Esophagus (tissue), 2 donors: ENCODE measurements around the gene NUP188. TPM values are rescaled to one million over a fixed set of nuclear protein-coding genes. Genes with fewer than 3 reads are reported as not detected.
"Not testable (repeated sequence)": the region's sequence is repeated elsewhere in the genome, so short reads cannot be mapped to it uniquely, and the experiment has no call there.

Source experiments
- H3K27ac ChIP-seq, 2 donors: one replicate each; pipeline ENCODE4 v1.5.1; 2013; ENCODE audit warnings: low read depth in 2 of 2, mild to moderate bottlenecking in 2 of 2, inconsistent platforms in 1 of 2, low read length in 1 of 2, moderate library complexity in 1 of 2
- H3K27me3 ChIP-seq, 2 donors: one replicate each; pipeline ENCODE4 v1.6.1; 2013; ENCODE audit warnings: low read length in 2 of 2, control low read depth in 1 of 2, mild to moderate bottlenecking in 1 of 2; ENCODE audit not compliant: insufficient read depth in 2 of 2, control insufficient read depth in 1 of 2
- H3K36me3 ChIP-seq, 2 donors: one replicate each; pipeline ENCODE4 v1.6.1; 2013; ENCODE audit warnings: low read length in 1 of 2; ENCODE audit not compliant: control insufficient read depth in 2 of 2, insufficient read depth in 2 of 2
- H3K4me1 ChIP-seq, 2 donors: one replicate each; pipeline ENCODE4 v1.6.1; 2013; ENCODE audit warnings: low read length in 1 of 2; ENCODE audit not compliant: control insufficient read depth in 2 of 2, insufficient read depth in 2 of 2
- H3K4me3 ChIP-seq, 2 donors: one replicate each; pipeline ENCODE4 v1.5.1; 2013; ENCODE audit warnings: low read length in 2 of 2, mild to moderate bottlenecking in 2 of 2, low read depth in 1 of 2, moderate library complexity in 1 of 2
- H3K9me3 ChIP-seq, 2 donors: one replicate each; pipeline ENCODE4 v1.6.1; 2013; ENCODE audit warnings: mild to moderate bottlenecking in 2 of 2, low read depth in 1 of 2, low read length in 1 of 2, moderate library complexity in 1 of 2; ENCODE audit not compliant: control insufficient read depth in 2 of 2, insufficient read depth in 1 of 2
- WGBS, 2 donors: extraction: QIAGEN DNeasy Blood & Tissue Kit; methylation state at CpG; one replicate each; pipeline ENCODE4 v1.1.7; 2013; 5-methylcytosine and 5-hydroxymethylcytosine counted together
- polyA plus RNA-seq, 2 donors: library from polyadenylated mRNA; stranded (reverse); fragments of 200-250 nt; gene quantifications; one replicate each; pipeline ENCODE4 v1.2.3, GENCODE V29; 2013
- donor health status: healthy with polysubstance abuse.
- donor health status: Bipolar disorder and iron deficiency.

Gene NUP188
- polyA plus RNA-seq, 2 donors: 19.7 to 21.8 TPM

DNA sequence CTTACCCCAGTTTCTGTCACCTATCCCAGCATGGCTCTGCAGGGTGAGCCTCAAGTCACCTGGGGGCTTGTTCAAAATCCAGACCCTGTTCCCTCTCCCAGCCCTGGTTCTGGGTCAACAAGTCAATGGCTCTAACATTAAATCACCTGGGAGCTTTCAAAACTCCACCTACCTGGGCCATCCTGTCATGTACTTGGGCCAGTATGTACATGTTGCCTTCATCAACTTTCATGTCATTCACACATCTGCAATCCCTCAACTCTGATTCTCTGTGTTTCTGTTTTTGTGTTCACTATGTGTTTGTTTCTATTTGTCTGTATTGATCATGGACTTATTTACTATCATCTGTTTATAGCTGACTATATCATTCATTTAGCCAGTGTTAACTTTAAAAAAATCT, 82.7 kb downstream of the NUP188 start:
- no peaks in the 10 kb centered on the region for H3K27me3 ChIP-seq
- no peaks in the 10 kb centered on the region for H3K36me3 ChIP-seq
- H3K4me1 ChIP-seq: peaks cover 4 to 7% of the 10 kb centered on the region in 2 donors
- H3K27ac ChIP-seq: peak overlapping the region; percentile 66 to 81
- no peak overlapping the region for H3K4me3 ChIP-seq
- no peaks in the 10 kb centered on the region for H3K9me3 ChIP-seq

DNA sequence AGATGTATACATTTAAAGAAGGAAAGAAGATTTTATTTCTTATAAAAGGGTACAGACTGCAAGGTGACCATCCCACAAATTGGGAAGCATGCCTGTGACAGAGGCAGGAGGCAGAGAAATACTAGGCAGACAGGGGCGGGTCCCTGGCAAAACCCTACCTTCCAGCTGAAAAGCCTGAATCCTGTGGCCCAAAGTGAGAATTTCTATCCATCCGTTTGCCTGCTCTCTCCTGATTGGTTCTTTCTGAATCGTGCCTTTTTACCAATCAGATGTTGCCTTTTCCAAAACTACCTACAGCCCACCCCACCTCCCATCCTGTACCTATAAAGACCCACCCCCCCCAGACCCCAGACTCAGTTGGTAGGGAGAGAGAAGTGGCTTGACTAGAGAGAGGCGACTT, 84.0 kb downstream of the NUP188 start:
- Histone ChIP-seq H3K36me3 (no peaks in the 10 kb centered on the region), H3K27ac (no peak overlapping the region), H3K27me3 (no peaks in the 10 kb centered on the region), H3K9me3 (no peaks in the 10 kb centered on the region), H3K4me1 (peaks cover 0 to 6% of the 10 kb centered on the region in 2 donors), H3K4me3 (no peak overlapping the region)
- 65 to 72% methylated on average over 4 of the region's 4 CpGs for WGBS, 2 donors

DNA sequence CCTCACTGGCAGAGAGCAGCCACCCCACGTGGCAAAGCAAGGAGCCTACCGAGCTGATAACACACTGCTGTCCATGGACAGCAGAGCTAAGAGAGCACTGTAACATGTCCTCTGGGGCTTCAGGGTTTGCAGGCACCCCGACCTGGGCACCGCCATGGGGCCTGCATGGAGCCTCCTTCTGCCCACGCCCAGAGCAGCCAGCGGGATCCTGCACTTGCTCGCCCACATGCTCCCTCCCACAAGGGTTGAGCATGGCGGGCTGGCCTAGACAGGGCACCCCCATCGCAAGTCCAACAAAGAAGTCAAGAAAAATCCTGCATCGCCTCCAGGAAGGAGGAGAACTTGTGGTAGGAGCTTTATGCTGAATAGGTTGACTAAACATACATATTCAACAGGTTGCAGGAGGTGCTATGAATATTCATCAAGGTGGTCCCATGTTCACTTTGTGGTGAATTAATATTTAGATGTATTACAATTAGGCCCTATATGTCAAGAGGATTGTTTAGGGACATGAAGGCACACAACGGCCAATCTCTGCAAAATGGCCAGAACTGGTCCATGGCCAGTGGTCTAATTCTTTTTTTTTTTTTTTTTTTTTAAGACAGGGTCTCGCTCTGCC, 85.2 kb downstream of the NUP188 start:
- H3K36me3 ChIP-seq: no peaks in the 10 kb centered on the region
- H3K27me3 ChIP-seq: no peaks in the 10 kb centered on the region
- 81 to 87% methylated on average over 12 of the region's 12 CpGs for WGBS, 2 donors
- H3K4me3 ChIP-seq: no peak overlapping the region
- H3K27ac ChIP-seq: no peak overlapping the region
- H3K9me3 ChIP-seq: no peaks in the 10 kb centered on the region
- H3K4me1 ChIP-seq: peaks cover 4 to 7% of the 10 kb centered on the region in 2 donors

GRCh38 chr9:129033216-129033615, 85.7 kb downstream of the NUP188 start:
- no peaks in the 10 kb centered on the region for H3K36me3 ChIP-seq
- 85 to 92% methylated on average over 8 of the region's 8 CpGs for WGBS, 2 donors

DNA sequence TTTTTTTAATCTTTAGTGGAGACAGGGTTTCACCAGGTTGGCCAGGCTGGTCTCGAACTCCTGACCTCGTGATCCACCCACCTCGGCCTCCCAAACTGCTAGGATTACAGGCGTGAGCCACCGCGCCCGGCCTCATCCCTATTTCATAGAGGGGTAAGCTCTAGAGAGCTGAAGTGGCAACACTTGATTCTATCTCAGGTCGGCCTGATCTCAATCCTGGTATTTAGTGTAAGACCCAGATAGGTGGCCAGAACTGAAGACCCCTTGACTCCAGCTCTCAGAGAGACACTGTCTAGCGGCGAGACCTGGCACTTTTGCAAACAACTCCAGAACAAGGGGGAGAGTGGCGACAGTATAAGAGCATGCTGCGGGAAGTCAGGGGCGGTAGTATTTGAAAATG, 88.3 kb downstream of the NUP188 start:
- WGBS, 2 donors: 38 to 42% methylated on average over 13 of the region's 13 CpGs
- H3K4me3 ChIP-seq: peak overlapping the region in 1 of 2 donors; percentile 87
- H3K9me3 ChIP-seq, H3K36me3 ChIP-seq, H3K27me3 ChIP-seq: not testable (repeated sequence)
- H3K27ac ChIP-seq: peak overlapping the region; percentile 50 to 90
- H3K4me1 ChIP-seq: peaks cover 8 to 15% of the 10 kb centered on the region in 2 donors

More at GRCh38 chr9:129033216-129033615, 85.7 kb downstream of the NUP188 start:
- Histone ChIP-seq H3K4me3 (no peak overlapping the region), H3K27ac (no peak overlapping the region), H3K9me3 (no peaks in the 10 kb centered on the region), H3K4me1 (peaks cover 8 to 12% of the 10 kb centered on the region in 2 donors), H3K27me3 (no peaks in the 10 kb centered on the region)

DNA sequence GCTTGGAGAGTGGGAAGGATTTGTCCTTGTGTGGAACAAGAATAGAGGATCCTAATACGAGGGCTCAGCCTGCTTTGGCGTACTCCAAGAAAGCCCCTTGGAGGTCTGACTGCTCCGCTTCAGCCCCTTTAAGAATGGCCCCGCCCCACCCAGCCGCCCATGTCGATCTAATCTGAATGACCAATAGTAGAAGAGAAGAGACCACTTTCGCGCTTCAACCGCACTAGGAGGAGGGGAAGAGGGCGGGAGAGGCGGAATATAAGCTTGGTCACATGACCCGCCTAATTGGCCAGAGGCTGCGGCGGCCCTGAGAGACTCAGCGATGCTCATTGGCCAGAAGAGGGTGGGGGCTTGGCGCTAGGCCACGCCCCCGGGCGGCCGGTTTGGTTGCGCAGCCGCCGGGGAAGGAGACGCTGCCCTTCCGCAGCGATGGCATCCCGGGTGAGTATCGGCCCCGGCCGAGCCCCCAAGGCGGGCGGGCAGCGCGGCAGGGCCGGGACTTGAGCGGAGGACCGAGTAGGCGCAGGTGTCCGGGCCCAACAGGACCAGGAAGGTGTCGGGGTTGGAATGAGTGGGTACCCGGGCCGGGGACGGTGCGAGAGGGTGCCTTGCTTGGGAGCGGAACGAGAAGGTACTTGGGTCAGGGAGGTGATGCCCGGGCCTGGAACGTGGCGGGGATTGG, 88.9 kb downstream of the NUP188 start, which contains the start of gene MIGA2:
Gene MIGA2 (plus strand): TSS at position 386 of the 682 bp plus-strand sequence. CDS start 3,969 bp downstream, outside the sequence.
- Histone ChIP-seq H3K27ac (peak within 1 kb of the TSS; percentile 89 to 90), H3K4me3 (peak within 1 kb of the TSS; percentile 82 to 87), H3K4me1 (peaks cover 8 to 15% of the 10 kb centered on the region in 2 donors), H3K27me3 (no peaks in the 10 kb centered on the region), H3K36me3 (peaks cover 0 to 4% of the 10 kb centered on the region in 2 donors), H3K9me3 (no peaks in the 10 kb centered on the region)
- 0% methylated on average over 49 of the region's 49 CpGs for WGBS, 2 donors

DNA sequence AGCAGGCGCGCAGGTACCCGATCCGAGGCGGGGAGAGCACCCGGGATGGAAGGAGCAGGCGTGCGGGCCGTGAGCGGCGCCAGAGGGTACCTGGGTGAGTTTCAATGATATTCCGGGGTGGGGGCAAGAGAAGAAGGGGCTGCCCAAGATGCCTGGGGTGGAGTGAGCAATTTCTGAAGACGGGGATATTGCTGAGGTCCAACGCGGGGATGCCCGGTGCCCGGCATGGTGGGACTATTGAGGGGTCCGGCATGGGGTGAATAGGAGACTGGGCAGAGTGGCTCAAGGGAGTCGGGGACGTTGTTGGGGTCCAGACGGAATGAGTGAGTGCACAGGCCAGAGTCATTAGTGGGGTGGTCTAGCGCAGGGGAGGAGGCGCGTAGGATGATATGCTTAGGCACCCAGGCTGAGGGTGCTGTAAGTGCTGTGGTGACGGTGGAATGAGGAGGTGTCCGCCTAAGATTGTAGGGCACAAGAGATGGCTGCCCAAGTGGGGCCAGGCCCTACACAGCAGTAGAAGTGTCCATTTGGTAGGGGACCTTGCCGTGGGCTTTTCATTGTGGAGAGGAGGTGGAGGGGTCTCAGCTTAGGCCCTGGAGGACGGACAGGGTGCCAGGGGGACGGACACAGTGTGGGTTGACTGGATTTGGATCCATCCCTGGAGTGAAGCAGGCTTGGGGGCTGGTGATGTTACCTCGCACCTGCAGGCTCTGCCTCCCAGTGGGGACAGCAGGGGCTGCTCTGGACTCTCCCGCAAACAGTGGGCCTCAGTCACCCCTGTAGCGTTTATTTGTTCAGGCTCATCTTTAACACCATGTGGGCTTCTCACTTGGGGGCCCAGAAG, 89.6 kb downstream of the NUP188 start:
- Histone ChIP-seq H3K36me3 (peaks cover 0 to 12% of the 10 kb centered on the region in 2 donors), H3K27me3 (no peaks in the 10 kb centered on the region), H3K4me3 (peak overlapping the region; percentile 82 to 87), H3K9me3 (no peaks in the 10 kb centered on the region), H3K4me1 (peaks cover 8 to 15% of the 10 kb centered on the region in 2 donors), H3K27ac (peak overlapping the region; percentile 89 to 90)
- WGBS, 2 donors: 9% methylated on average over 32 of the region's 32 CpGs

DNA sequence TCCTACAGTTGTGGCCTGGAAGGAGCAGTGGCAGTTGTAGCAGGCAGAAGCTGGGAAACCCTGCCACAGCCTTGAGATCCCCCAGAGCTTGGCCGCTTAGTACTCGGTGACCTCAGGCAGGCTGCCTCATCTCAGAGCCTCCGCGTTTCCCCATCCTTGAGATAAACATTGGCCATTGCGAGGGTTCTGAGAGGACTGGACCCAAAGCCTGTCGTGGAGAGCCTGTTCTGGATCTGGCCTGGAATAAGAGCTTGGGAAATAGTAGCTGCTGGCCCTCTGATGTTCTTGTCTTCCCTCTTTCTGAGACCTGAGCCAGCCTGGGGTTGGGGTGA, 90.2 kb downstream of the NUP188 start:
- Histone ChIP-seq H3K36me3 (peaks cover 5 to 18% of the 10 kb centered on the region in 2 donors), H3K4me1 (peaks cover 8 to 15% of the 10 kb centered on the region in 2 donors), H3K9me3 (no peaks in the 10 kb centered on the region), H3K27me3 (no peaks in the 10 kb centered on the region), H3K27ac (peak overlapping the region; percentile 48 to 90), H3K4me3 (peak overlapping the region; percentile 82 to 87)
- WGBS, 2 donors: 32 to 44% methylated on average over 6 of the region's 6 CpGs

- Histone ChIP-seq H3K27ac (peak overlapping the region; percentile 48 to 90), H3K4me1 (peaks cover 8 to 15% of the 10 kb centered on the region in 2 donors), H3K9me3 (no peaks in the 10 kb centered on the region), H3K4me3 (peak overlapping the region; percentile 0 to 87), H3K27me3 (no peaks in the 10 kb centered on the region), H3K36me3 (peaks cover 5 to 18% of the 10 kb centered on the region in 2 donors)
- 45 to 53% methylated on average over 8 of the region's 8 CpGs for WGBS, 2 donors
These were observed 90.8 kb downstream of the NUP188 start for GRCh38 chr9:129038109-129038852.
